ENCODE data around the gene TMEM87B. TPM values are rescaled to one million over a fixed set of nuclear protein-coding genes. Genes with fewer than 3 reads are reported as not detected.

TMEM87B gene
- total RNA-seq (21.6 and 31.5 TPM in 2 replicates), polyA plus RNA-seq (30.5 and 33.9 TPM in 2 replicates), polyA minus RNA-seq (ENCODE audit: low replicate concordance) (7.9 and 18.8 TPM in 2 replicates)
- polyA plus RNA-seq (2012), result 24.8 and 25.5 TPM in 2 replicates

GRCh38 chr2:112054847-112055729 is at the start of gene TMEM87B:
TMEM87B (plus strand) TSS chr2:112055269; CDS start chr2:112055592, 323 bp downstream.
- H3K4me2 ChIP-seq (ENCODE audit: extremely low read depth, insufficient read depth, low read length), result peak within 1 kb of the TSS; percentile 53
- no peaks in the 10 kb centered on the region for H3K9me3 ChIP-seq (ENCODE audit: control insufficient read depth, insufficient read depth, low read depth, low read length)
- peak within 1 kb of the TSS; percentile 61 to 95 (median 77) for H3K4me3 ChIP-seq (replicated peaks in 1 of 4; ENCODE audit: control extremely low read depth in 1 of 4, insufficient read depth in 1 of 4, low read depth in 3 of 4, low read length in 4 of 4)
- H4K20me1 ChIP-seq (ENCODE audit: control insufficient read depth, extremely low read depth, insufficient read depth, low read length), result no peaks in the 10 kb centered on the region
- H3K36me3 ChIP-seq (ENCODE audit: control insufficient read depth, insufficient read depth, low read length), result peaks cover 1% of the 10 kb centered on the region
- peaks cover 9% of the 10 kb centered on the region for H3K4me1 ChIP-seq (ENCODE audit: control insufficient read depth, extremely low read depth, insufficient read depth, low read length)
- peak within 1 kb of the TSS; percentile 79 for H3K9ac ChIP-seq (ENCODE audit: insufficient read depth, low read length)
- no peaks in the 10 kb centered on the region for H3K27me3 ChIP-seq (ENCODE audit: control insufficient read depth, insufficient read depth, low read length)
- peaks cover 29% of the 10 kb centered on the region for H3K79me2 ChIP-seq (ENCODE audit: control insufficient read depth, insufficient read depth, low read length)
- peak; percentile 97 to 98 for DNase-seq (ENCODE audit: low read depth in 2 of 2)
- no peak for TF ChIP-seq CTCF (conservative IDR thresholded peaks at IDR 0.05 in 1 of 2, IDR thresholded peaks at IDR 0.05 in 1 of 2; ENCODE audit: low read depth in 1 of 2, low read length in 2 of 2)
- peak within 1 kb of the TSS; percentile 96 for H2AFZ ChIP-seq (ENCODE audit: low read length)
- H3K27ac ChIP-seq (ENCODE audit: insufficient read depth, low read length), result peak within 1 kb of the TSS; percentile 91

GRCh38 chr2:112005406-112006075 is 49.5 kb upstream of the TMEM87B start:
- Histone ChIP-seq H3K9me3 (ENCODE audit: control insufficient read depth, insufficient read depth, low read depth, low read length) (no peaks in the 10 kb centered on the region), H3K27ac (ENCODE audit: insufficient read depth, low read length) (no peak overlapping the region), H3K27me3 (ENCODE audit: control insufficient read depth, insufficient read depth, low read length) (no peaks in the 10 kb centered on the region), H3K79me2 (ENCODE audit: control insufficient read depth, insufficient read depth, low read length) (no peaks in the 10 kb centered on the region), H3K4me1 (ENCODE audit: control insufficient read depth, extremely low read depth, insufficient read depth, low read length) (no peaks in the 10 kb centered on the region), H3K9ac (ENCODE audit: insufficient read depth, low read length) (no peak overlapping the region), H4K20me1 (ENCODE audit: control insufficient read depth, extremely low read depth, insufficient read depth, low read length) (no peaks in the 10 kb centered on the region), H3K36me3 (ENCODE audit: control insufficient read depth, insufficient read depth, low read length) (no peaks in the 10 kb centered on the region), H2AFZ (ENCODE audit: low read length) (no peak overlapping the region), H3K4me3 (replicated peaks in 1 of 4; ENCODE audit: control extremely low read depth in 1 of 4, insufficient read depth in 1 of 4, low read depth in 3 of 4, low read length in 4 of 4) (no peak overlapping the region), H3K4me2 (ENCODE audit: extremely low read depth, insufficient read depth, low read length) (no peak overlapping the region)
- TF ChIP-seq EZH2 (IDR thresholded peaks at IDR 0.05; ENCODE audit: low read length, missing control alignments) (no peak), CTCF (conservative IDR thresholded peaks at IDR 0.05 in 1 of 2, IDR thresholded peaks at IDR 0.05 in 1 of 2; ENCODE audit: low read depth in 1 of 2, low read length in 2 of 2) (no peak)
- no peak for DNase-seq (ENCODE audit: low read depth in 2 of 2)

GRCh38 chr2:112006076-112006410 is 49.0 kb upstream of the TMEM87B start:
- Histone ChIP-seq H3K27ac (ENCODE audit: insufficient read depth, low read length) (no peak overlapping the region), H4K20me1 (ENCODE audit: control insufficient read depth, extremely low read depth, insufficient read depth, low read length) (no peaks in the 10 kb centered on the region), H2AFZ (ENCODE audit: low read length) (no peak overlapping the region), H3K4me3 (replicated peaks in 1 of 4; ENCODE audit: control extremely low read depth in 1 of 4, insufficient read depth in 1 of 4, low read depth in 3 of 4, low read length in 4 of 4) (no peak overlapping the region), H3K9ac (ENCODE audit: insufficient read depth, low read length) (no peak overlapping the region), H3K9me3 (ENCODE audit: control insufficient read depth, insufficient read depth, low read depth, low read length) (no peaks in the 10 kb centered on the region), H3K4me1 (ENCODE audit: control insufficient read depth, extremely low read depth, insufficient read depth, low read length) (no peaks in the 10 kb centered on the region), H3K27me3 (ENCODE audit: control insufficient read depth, insufficient read depth, low read length) (peaks cover 2% of the 10 kb centered on the region), H3K79me2 (ENCODE audit: control insufficient read depth, insufficient read depth, low read length) (no peaks in the 10 kb centered on the region), H3K36me3 (ENCODE audit: control insufficient read depth, insufficient read depth, low read length) (no peaks in the 10 kb centered on the region), H3K4me2 (ENCODE audit: extremely low read depth, insufficient read depth, low read length) (no peak overlapping the region)
- peak; percentile 49 to 58 for DNase-seq (ENCODE audit: low read depth in 2 of 2)
- TF ChIP-seq EZH2 (IDR thresholded peaks at IDR 0.05; ENCODE audit: low read length, missing control alignments) (no peak), CTCF (conservative IDR thresholded peaks at IDR 0.05 in 1 of 2, IDR thresholded peaks at IDR 0.05 in 1 of 2; ENCODE audit: low read depth in 1 of 2, low read length in 2 of 2) (no peak)

All from fibroblast of lung (primary cell).